ENCODE measurements around the gene ZNF627. TPM values are rescaled to one million over a fixed set of nuclear protein-coding genes. Genes with fewer than 3 reads are reported as not detected.
A peak's percentile ranks its signal among the peaks of the same experiment; 100 is the strongest.
"Not testable (repeated sequence)": the region's sequence is repeated elsewhere in the genome, so short reads cannot be mapped to it uniquely, and the experiment has no call there.

Gene ZNF627
- total RNA-seq, 1 donor from 2014 or later: 106 TPM

DNA sequence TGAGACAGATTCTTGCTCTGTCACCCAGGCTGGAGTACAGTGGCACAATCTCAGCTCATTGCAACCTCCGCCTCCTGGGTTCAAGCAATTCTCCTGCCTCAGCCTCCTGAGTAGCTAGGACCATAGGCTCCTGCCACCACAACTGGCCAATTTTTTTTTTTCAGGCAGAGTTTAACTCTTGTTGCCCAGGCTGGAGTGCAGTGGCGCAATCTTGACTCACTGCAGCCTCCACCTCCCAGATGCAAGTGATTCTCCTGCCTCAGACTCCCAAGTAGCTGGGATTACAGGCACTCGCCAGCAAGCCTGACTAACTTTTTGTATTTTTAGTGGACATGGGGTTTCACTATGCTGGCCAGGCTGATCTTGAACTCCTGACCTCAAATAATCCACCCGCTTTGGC lies 23.5 kb upstream of the ZNF627 start:
- FAIRE-seq; DNase-seq (ENCODE audit: low spot score in 2 of 2): not testable (repeated sequence)

DNA sequence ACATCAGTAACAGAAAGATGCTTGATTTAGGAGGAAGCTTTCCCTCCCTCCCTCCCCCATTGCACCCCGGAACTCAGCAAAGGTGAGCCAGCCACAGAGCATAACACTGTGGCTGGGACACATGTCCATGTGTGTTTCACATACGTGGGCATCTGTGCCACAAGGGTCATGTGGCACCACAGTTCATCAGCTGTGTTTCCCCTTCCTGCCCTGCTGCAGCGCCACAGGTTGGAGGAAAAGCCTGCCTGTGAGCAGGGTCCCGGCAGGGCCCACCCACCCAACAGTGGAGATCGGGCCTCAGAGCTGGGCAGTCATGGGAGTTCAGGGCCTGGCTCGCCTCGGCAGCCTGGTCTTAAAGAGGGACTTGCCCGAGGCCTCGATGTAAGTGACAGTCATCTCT lies 22.6 kb upstream of the ZNF627 start:
- no peak for FAIRE-seq

DNA sequence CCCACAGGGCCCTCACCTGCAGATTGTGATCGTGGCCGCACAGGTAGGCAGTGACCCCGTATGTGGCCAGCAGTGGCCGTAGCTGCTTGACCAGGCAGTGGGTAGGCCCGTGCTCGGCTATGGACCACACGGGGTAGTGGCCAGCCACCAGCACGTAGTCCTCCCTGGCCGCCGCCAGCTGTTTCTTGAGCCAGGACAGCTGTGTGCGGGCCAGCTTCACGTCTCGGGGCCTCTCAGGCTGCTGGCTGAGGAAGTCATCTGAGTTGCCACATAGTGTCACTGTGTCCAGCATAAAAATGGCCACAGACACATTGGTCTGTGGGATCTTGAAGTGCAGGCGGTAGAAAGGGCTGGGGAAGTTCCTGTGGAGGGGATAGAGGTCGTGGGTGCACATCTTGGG lies 21.1 kb upstream of the ZNF627 start:
- FAIRE-seq: no peak
- no peak for DNase-seq (ENCODE audit: low spot score in 2 of 2)

More for the DNA sequence above, 22.6 kb upstream of the ZNF627 start:
- DNase-seq (ENCODE audit: low spot score in 2 of 2): no peak

DNA sequence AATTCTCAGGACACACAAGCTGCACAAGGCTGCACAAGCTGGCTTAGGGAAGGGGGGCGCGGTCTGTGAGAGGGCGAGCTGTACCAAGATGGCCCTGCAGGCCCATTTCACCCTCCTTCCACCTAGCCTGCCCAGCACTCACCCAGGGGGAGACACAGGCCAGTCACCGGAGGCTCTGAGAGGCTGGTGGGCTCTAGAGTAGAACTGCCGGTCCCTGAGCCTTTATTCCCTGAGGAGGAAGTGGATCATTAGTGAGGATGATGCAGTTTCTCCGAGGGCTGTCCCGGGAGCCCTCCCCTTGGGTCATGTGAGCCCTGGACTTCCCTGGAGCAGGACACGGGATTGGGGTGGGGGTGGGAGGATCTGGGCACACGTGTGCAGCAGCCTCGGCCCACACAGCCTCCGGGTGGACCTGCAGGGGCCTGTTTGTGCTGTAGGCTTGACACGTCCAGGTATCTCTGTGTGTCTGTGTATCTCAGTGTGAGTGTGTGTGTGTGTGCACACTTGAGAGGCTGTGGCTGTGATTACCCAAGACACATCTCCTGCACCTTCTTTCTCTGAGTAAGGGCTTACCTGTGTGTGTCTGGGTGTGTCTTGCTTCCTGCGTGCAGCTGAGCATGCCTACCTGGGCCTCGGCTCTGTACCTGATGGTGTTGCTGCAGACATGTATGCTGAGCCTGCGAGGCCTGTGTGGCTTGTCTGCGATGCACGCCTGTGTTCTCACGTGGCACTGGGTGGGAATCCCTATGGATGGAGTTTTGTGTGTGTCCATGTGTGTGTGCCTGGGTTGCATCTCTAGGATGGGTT lies 19.6 kb upstream of the ZNF627 start, which contains the start of gene ACP5:
ACP5 (minus strand) TSS at position 195 of the 807 bp plus-strand sequence. CDS start 328 bp downstream, outside the sequence.
- DNase-seq (ENCODE audit: low spot score in 2 of 2): no peak
- no peak for FAIRE-seq

DNA sequence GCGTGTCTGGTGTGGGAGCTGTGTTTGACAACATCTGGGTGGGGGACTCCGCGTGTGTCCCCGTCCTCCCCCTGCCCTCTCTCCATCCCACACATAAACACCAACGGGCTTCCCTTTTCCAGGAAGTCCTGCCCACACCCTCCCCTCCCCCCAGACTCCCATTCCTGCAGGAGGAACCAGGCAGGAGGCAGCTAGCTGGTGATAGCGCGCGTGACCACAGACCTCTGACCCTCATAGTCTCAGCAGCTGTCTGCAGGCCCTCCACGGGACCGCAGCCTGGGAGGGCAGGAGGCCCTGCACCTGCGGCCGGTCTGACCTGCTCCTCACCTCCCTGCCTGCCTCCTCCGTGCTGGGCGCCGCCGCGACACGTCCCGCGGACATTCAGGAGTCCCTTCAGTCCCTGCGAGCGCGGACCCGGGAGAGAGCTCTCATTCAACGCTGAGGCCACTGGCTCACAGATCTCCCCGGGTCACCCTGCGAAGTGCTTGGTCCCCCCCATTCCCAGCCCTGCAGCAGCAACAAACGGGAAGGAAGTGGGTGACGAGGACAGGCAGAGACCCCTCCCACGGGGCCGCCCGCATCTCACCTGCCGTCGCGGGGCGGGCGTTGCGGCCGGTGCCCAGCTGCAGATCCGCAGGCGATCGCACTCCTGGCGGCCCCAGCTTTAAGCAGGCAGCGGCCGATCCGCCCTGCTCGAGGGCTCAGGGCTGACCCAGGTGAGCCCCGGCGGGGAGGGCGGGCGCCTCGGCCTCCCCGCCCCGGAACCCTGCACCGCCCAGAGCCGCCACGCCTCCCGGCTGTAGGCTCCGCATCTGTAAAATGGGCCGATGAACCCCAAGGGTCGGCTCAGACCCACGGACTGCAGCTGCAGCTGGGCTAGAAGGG lies 18.8 kb upstream of the ZNF627 start:
- FAIRE-seq: no peak

DNA sequence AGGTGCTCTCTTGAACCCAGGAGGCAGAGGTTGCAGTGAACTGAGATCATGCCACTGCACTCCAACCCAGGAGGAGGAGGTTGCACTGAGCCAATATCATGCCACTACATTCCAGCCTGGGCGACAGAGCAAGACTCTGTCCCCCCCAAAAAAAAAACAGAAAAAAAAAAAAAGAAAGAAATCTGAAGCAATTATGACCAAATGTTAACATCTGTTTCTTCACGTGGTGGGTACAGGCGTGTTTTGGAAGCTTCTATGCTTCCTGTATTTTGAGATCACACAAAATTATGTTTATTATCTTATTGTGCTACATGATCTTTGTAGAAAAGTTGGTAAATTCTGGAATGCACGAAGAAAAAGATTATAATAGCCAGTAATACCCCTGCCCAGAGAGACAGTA lies 17.2 kb upstream of the ZNF627 start:
- DNase-seq (ENCODE audit: low spot score in 2 of 2): no peak
- FAIRE-seq: no peak

More for the DNA sequence above, 18.8 kb upstream of the ZNF627 start:
- no peak for DNase-seq (ENCODE audit: low spot score in 2 of 2)

DNA sequence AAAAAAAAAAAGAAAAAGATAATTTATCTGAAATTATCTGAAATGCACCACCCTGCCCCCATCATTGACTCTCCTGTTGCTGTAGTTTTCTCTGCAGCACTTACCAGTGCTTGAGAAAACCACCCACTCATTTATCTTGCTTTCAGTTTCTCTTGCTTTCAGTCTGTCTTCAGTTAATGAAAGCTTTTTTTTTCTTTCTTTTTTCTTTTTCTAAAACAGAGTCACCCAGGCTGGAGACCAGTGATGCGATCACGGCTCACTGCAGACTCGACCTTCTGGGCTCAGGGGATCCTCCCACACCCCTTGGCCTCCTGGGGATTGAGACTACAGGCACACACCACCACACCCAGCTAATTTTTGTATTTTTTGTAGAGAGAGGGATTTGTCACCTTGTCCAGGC lies 15.5 kb upstream of the ZNF627 start:
- DNase-seq (ENCODE audit: low spot score in 2 of 2) (no peak), FAIRE-seq (no peak)

DNA sequence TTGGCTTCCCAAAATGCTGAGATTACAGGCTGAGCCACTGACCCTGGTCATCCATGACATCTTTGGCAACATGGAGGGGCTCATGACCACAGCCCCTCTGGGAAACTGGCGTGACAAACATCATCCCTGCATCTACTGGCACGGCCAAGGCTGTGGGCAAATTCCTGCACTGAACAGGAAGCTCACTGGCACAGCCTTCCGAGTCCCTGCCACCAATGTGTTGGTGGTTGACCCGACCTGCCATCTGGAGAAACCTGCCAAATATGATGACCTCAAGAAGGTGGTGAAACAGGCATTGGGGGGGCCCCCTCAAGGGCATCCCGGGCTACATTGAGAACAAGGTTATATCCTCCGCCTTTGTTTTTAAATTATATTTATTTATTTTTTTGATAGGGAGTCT lies 11.0 kb upstream of the ZNF627 start:
- DNase-seq (ENCODE audit: low spot score in 2 of 2) (no peak), FAIRE-seq (no peak)

DNA sequence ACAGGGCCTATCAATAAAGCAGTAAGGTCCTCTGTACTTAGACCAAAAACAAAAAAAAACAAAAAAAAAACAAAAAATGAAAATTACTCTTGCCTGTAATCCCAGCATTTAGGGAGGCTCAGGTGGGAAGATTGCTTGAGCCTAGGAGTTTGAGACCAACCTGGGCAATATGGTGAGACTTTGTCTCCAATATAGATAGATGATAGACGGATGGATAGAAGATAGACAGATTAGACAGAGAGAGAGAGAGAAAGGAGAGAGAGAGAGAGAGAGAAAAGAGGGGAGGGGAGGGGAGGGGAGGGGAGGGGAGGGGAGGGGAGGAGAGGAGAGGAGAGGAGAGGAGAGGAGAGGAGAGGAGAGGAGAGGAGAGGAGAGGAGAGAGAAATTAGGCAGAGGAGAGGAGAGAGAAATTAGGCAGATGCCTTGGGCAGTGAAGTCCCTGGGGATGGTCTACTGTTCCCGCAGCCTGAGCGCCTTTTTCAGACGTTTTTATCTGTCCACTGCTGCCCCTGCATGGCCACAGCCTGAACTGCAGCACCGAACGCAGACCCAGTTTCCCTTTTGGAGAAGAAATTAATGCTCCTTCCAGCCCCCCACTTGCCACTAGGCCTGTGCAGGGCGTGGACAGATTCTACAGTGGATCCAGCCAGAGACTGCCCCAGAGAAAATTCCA lies 9.8 kb upstream of the ZNF627 start:
- FAIRE-seq (no peak), DNase-seq (ENCODE audit: low spot score in 2 of 2) (peak; percentile 64 to 82)

DNA sequence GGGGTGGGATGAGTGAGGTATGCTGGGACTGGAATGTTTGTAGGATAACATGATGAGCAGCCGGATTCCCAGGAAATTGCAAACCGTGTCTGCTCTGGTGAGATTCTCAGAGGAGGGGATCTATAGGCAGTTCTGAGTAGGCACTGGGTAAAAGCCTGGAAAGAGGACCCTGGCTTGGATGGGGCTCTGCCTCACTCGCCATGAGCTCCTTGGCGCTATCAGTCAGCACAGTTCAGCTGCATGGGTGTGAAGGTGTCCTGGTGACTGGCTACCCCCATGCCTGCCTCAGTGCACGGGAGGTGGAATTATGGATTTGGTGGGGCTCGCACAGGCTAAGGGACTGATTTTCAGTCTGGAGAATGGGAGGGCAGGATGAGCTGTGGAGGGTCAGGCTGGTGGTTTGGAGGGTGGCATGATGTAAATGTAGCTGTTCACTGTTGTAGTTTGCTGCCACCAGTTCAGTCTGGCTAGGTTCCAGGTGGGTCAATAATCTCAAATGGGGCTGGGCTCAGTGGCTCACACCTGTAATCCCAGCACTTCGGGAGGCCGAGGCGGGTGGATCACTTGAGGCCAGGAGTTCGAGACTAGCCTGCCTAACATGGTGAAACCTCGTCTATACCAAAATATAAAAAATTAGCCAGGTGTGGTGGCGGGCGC lies 9.2 kb upstream of the ZNF627 start:
- FAIRE-seq: no peak
- no peak for DNase-seq (ENCODE audit: low spot score in 2 of 2)

DNA sequence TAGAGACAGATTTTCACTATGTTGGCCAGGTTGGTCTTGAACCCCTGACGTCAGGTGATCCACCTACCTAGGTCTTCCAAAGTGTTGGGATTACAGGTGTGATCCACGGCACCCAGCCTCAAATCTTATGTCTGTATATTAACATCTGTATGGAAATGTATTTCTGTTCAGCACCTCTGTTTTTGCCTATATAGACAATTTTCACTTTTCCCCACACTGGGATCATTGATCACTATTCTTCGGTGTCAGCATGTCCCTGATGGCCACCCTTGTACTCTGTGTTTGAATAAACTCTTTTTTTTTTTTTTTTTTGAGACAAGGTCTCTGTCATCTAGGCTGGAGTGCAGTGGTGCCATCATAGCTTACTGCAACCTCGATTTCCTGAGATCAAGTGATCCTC lies 3.2 kb upstream of the ZNF627 start:
- FAIRE-seq (no peak), DNase-seq (ENCODE audit: low spot score in 2 of 2) (no peak)

DNA sequence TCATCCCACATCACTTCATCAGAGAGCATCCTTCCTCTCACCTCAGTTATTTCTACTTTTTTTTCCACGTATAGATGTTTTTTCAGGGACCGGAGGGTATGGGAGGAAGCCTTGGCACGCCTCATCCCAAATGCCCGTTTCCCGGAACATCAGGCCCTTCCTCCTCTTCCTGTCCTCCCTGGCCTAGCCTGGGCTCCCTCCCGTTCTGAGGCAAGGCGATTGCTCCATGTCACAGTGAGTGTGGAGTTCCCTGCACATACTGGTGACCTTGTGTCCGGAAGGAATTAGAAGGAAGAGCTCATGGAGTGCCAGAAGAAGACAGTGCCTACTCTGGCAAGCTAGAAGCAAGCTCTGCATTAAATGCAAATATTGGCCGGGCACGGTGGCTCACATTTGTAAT lies 1.1 kb upstream of the ZNF627 start:
- DNase-seq (ENCODE audit: low spot score in 2 of 2) (no peak), FAIRE-seq (no peak)

DNA sequence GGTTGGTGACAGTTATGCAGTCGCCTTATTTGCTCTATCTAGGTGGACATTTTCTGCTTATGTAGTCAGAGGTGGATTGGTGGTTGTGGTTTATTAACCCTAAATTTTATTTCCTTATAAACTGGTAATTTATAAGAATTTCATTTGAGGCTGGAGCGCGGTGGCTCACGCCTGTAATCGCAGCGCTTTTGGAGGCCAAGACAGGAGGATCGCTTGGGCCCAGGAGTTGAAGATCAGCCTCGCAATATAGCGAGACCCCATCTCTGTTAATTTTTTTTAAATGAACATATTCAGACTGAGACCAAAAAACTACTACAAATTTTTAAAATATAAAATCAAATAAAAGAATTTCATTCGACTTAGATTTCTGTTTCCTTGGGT lies 810 bp downstream of the ZNF627 start:
- FAIRE-seq: no peak

DNA sequence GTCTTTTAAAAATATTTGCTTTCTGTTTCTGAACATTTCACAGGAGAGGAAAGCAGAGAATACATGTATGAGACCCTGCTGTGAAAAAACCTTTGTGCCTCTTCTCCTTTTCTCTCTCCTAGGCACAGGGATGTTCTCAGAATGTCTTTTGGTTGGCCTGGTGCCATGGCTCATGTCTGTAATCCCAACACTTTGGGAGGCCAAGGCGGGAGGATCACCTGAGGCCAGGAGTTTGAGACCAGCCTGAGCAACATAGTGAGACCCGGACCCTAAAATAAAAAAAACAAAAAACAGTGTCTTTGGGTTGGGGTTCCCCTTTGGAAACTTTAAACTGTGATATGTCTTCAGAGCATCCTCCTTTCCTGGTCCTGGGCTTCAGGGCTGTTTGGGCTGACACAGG lies 1.5 kb downstream of the ZNF627 start:
- DNase-seq (ENCODE audit: low spot score in 2 of 2): no peak
- FAIRE-seq: no peak

More for the DNA sequence above, 810 bp downstream of the ZNF627 start:
- DNase-seq (ENCODE audit: low spot score in 2 of 2): no peak

DNA sequence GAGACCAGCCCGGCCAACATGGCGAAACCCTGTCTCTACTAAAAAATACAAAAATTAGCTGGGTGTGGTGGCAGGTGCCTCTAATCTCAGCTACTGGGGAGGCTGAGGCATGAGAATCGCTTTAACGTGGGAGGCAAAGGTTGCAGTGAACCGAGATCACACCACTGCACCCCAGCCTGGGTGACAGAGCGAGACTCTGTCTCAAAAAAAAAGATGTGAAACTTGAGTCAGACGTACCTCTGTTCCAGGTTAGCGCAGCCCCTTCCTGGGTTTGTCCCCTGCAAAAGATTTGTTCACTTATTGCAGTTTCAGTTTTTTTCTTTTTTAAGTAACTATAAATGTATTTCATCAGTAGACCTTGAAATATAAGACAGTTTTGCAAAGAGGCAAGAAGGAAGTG lies 2.4 kb downstream of the ZNF627 start:
- not testable (repeated sequence) for FAIRE-seq; DNase-seq (ENCODE audit: low spot score in 2 of 2)

DNA sequence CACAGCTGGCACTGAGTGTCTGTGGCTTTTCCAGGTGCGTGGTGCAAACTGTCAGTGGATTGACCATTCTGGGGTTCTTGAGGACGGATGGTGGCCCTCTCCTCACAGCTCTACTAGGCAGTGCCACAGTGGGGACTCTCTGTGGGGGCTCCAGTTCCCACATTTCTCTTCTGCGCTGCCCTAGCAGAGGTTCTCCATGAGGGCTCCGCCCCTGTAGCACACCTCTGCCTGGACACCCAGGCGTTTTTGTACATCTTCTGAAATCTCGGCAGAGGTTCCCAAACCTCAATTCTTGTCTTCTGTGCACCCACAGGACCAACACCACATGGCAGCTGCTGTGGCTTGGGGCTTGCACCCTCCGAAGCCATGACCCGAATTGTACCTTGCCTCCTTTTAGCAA lies 9.2 kb downstream of the ZNF627 start:
- FAIRE-seq: no peak
- no peak for DNase-seq (ENCODE audit: low spot score in 2 of 2)

DNA sequence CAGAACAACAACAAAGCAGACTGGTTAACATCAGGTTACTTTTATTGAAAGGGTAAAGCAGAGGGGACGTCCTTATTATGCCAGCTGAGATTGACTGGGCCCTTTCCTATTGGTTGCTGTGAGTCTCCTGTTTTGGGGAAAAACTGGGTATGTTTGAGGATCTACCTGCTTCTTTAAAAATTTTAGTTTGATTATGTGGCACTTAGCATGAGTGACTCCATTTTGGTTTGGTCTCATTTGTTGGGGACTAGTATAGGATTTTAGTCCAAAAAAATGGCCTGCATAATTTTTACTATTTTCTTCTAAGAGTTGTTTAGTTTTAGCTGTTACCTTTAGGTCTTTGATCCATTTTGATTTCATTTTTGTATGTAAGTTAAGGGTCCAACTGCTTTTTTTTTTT lies 14.4 kb downstream of the ZNF627 start:
- FAIRE-seq: no peak

DNA sequence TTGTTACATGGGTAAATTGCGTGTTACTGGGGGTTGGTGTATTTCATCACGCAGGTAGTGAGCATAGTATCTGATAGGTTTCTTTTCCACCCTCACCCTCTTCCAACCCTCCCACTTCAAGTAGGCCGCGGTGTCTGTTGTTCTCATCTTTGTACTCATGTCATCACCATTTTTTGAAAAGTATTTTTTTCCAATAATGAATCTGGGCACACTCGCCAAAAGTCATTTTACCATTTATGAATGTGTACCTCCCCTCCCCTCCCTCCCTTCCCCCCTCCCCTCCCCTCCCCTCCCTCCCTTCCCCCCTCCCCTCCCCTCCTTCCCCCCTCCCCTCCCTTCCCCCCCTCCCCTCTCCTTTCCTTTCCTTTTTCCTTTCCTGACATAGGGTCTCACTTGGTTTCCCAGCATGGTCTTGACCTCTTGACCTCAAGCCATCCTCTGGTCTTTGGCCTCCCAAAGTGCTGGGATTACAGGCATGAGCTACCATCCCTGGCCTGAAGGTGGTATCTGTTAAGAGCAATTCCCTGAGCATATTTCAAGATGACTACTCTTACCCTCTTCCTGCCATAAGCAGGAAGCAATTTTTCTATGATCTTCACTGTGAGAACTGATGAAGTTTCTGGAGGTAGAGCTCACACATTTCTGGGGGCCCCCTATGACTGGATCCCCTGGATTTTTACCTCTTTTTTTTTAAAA lies 15.7 kb downstream of the ZNF627 start:
- DNase-seq (ENCODE audit: low spot score in 2 of 2) (no peak), FAIRE-seq (no peak)

More for the DNA sequence above, 14.4 kb downstream of the ZNF627 start:
- DNase-seq (ENCODE audit: low spot score in 2 of 2): no peak

DNA sequence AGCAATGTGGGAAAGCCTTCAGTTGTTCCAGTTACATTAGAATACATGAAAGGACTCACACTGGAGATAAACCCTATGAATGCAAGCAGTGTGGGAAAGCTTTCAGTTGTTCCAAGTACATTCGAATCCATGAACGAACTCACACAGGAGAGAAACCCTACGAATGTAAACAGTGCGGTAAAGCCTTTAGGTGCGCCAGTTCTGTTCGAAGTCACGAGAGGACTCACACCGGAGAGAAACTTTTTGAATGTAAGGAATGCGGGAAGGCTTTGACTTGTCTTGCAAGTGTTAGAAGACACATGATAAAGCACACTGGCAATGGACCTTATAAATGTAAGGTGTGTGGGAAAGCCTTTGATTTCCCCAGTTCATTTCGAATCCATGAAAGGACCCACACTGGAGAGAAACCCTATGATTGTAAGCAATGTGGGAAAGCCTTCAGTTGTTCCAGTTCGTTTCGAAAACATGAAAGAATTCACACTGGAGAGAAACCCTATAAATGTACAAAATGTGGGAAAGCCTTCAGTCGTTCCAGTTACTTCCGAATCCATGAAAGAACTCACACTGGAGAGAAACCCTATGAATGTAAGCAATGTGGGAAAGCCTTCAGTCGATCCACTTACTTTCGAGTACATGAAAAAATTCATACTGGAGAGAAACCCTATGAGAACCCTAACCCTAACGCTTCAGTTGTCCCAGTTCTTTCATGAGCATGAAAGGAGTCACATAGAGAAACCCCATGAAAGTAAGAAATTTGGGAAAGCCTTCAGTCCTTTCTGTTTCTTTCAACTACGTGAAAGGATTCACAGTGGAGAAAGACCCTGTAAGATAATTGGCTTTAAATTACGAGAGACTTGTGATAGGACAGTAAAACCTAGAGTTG lies 20.1 kb downstream of the ZNF627 start:
- FAIRE-seq (no peak), DNase-seq (ENCODE audit: low spot score in 2 of 2) (no peak)

Measured in frontal cortex (tissue), 4 donors.